Astrocyte of the cerebellum (primary cell): Measurements from ENCODE around the gene IRAK1.
A peak's percentile ranks its signal among the peaks of the same experiment; 100 is the strongest.

Source experiments
- DNase-seq: peaks from one replicate; pipeline ENCODE4 v3.0.0-alpha.2; 2011; ENCODE audit warnings: low read depth
- H3K4me3 ChIP-seq: 2 replicates; pipeline ENCODE4 v1.5.1; 2011; ENCODE audit warnings: mild to moderate bottlenecking, low read depth, low read length, moderate library complexity
- CTCF ChIP-seq: IDR thresholded peaks from 2 replicates; pipeline ENCODE4 v1.5.1; 2012; ENCODE audit warnings: low read length, low read depth, moderate library complexity, mild to moderate bottlenecking; ENCODE audit errors: missing control alignments
- in situ Hi-C: cut with HindIII; loops from 2 replicates; pipeline ENCODE4 v1.10.0; 2017; ENCODE audit warnings: low sequenced_read_pairs

Gene IRAK1

GRCh38 chrX:154059231-154059630 lies 39.5 kb upstream of the IRAK1 start:
- in situ Hi-C loops, result no loop called here
- H3K4me3 ChIP-seq, result no peak overlapping the region
- no peak for DNase-seq
- no peak for TF ChIP-seq CTCF

GRCh38 chrX:154058214-154058997 lies 38.7 kb upstream of the IRAK1 start:
- in situ Hi-C loops, result no loop called here
- DNase-seq, result no peak
- no peak overlapping the region for H3K4me3 ChIP-seq
- no peak for TF ChIP-seq CTCF

GRCh38 chrX:154057791-154058190 lies 38.1 kb upstream of the IRAK1 start:
- no peak for TF ChIP-seq CTCF
- in situ Hi-C loops, result no loop called here
- H3K4me3 ChIP-seq, result no peak overlapping the region
- no peak for DNase-seq

GRCh38 chrX:154056770-154057241 lies 37.1 kb upstream of the IRAK1 start:
- in situ Hi-C loops, result no loop called here
- TF ChIP-seq CTCF, result no peak
- H3K4me3 ChIP-seq, result no peak overlapping the region
- no peak for DNase-seq

- DNase-seq, result peak; percentile 50
- in situ Hi-C loops, result no loop called here
- TF ChIP-seq CTCF, result peak; percentile 76
- no peak overlapping the region for H3K4me3 ChIP-seq
Observed at GRCh38 chrX:154051201-154051810, 31.6 kb upstream of the IRAK1 start.

- TF ChIP-seq CTCF, result no peak
- no peak overlapping the region for H3K4me3 ChIP-seq
- no peak for DNase-seq
- in situ Hi-C loops, result no loop called here
Observed at GRCh38 chrX:154050113-154050495, 30.4 kb upstream of the IRAK1 start.
